ENCODE results near the gene FCN1.

Gene FCN1

GRCh38 chr9:134885679-134886412 lies 31.9 kb downstream of the FCN1 start:
- H3K4me3 ChIP-seq (ENCODE audit: low read depth, low read length): no peak overlapping the region
- TF ChIP-seq, protein P1, sequence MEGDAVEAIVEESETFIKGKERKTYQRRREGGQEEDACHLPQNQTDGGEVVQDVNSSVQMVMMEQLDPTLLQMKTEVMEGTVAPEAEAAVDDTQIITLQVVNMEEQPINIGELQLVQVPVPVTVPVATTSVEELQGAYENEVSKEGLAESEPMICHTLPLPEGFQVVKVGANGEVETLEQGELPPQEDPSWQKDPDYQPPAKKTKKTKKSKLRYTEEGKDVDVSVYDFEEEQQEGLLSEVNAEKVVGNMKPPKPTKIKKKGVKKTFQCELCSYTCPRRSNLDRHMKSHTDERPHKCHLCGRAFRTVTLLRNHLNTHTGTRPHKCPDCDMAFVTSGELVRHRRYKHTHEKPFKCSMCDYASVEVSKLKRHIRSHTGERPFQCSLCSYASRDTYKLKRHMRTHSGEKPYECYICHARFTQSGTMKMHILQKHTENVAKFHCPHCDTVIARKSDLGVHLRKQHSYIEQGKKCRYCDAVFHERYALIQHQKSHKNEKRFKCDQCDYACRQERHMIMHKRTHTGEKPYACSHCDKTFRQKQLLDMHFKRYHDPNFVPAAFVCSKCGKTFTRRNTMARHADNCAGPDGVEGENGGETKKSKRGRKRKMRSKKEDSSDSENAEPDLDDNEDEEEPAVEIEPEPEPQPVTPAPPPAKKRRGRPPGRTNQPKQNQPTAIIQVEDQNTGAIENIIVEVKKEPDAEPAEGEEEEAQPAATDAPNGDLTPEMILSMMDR (IDR thresholded peaks at IDR 0.05; ENCODE audit: low read depth, low read length): no peak

DNA sequence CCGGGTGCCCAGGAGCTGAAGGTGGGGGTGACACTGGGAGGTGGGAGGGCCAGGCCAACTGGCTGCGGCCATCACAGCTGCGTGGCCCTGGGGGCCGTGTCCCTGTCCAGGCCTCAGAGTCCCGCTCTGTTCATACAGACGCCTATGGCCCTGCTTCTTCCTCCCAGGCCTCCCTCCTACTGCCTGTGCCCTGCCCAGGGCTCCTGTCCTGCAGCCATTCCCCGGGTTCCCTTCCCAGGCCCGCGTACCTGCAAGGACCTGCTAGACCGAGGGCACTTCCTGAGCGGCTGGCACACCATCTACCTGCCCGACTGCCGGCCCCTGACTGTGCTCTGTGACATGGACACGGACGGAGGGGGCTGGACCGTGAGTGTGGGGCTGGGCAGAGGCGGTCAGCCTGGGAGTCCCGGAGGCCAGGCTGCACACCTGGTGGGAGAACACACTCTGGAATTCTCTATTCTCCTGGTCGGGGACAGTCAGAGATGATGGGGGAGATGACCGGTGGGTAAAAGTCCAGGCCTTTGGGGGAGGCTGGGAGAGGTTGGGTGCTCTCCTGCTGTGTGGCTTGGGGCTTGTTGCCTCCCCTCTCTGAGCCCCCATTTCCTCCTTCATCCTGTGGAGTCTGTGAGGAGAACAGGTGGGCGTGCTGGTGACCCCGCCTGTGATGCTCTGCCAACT lies 32.6 kb downstream of the FCN1 start:
- TF ChIP-seq, protein P1 (IDR thresholded peaks at IDR 0.05; ENCODE audit: low read depth, low read length): no peak

DNA sequence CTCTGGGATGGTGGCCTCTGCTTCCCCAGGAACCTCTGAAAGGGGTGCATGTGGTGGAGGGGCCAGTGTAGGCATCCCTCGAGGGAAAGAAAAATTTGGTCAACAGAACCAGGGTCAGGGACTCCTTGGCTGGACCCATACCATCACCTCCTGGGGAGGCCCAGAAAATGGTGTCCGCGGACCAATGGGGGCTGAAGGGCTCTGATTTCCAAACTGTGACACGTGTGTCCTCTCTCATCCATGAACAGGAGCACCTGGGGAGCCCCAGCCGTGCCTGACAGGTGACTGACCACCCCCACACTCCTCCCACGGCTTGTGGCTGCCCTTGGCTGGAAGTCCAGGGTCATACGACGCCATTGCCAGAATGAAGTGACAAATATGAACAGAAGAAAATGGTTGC lies 33.2 kb downstream of the FCN1 start:
- TF ChIP-seq, protein P1 (IDR thresholded peaks at IDR 0.05; ENCODE audit: low read depth, low read length): no peak
- H3K4me3 ChIP-seq (ENCODE audit: low read depth, low read length): no peak overlapping the region

More for the DNA sequence above, 32.6 kb downstream of the FCN1 start:
- no peak overlapping the region for H3K4me3 ChIP-seq (ENCODE audit: low read depth, low read length)

DNA sequence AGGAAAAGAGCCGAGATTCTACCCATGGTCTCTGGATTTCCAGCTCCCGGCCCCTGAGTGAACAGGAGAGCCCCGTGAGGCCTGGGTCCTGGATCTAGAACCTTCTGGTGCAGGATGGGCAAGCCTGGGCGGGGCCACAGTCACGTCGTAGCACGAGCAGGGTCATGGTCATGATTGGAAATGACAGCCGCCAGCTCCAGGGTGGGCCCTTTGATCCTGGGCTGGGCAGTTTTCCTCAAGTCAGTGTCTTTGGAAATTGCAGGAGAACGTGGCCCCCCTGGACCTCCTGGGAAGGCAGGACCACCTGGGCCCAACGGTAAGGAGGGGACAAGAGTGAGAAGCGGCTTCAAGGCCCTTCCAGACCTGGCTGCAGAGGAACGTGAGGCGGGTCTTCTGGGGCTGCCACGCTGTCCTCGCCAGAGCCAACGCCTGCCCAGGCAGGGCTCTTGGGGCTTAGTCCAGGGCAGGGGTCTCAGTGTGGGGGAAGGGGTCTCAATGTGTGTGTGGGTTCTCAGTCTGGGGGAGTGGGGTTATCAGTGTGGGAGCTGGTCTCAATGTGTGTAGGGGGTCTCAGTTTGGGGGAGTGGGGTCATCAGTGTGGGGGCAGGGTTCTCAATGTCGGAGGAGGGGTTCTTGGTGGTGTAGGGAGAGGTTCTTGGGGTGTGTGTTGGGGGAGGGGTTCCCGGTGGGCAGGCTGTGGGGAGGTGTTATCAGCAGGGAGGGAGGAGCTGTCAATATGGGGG lies 34.5 kb downstream of the FCN1 start:
- TF ChIP-seq, protein P1 (IDR thresholded peaks at IDR 0.05; ENCODE audit: low read depth, low read length): no peak
- H3K4me3 ChIP-seq (ENCODE audit: low read depth, low read length): no peak overlapping the region

DNA sequence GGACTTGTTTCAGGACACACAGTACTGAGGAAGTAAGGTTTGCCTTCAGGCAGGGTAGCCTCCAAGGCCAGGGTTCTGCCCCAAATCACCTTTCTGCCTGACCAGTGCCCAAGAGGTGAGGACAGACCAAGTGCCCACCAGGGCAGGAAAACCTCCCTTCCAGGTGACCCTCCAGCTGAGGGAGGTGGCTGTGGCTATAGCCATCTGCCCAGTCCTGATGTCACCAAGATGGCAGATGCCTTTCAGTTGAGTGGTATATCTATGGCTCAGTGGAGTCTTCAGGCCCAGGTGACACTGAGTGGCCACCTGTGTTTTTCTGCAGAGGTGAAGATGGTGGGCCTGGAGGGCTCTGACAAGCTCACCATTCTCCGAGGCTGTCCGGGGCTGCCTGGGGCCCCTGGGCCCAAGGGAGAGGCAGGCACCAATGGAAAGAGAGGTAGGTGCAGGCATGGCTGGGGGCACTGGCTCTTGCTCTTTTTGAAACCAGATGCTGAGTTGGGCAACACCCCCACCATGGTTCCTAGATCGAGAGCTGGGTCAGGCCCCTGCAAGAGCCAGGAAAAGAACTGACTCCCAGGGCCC lies 35.4 kb downstream of the FCN1 start:
- TF ChIP-seq, protein P1 (IDR thresholded peaks at IDR 0.05; ENCODE audit: low read depth, low read length): no peak
- no peak overlapping the region for H3K4me3 ChIP-seq (ENCODE audit: low read depth, low read length)

DNA sequence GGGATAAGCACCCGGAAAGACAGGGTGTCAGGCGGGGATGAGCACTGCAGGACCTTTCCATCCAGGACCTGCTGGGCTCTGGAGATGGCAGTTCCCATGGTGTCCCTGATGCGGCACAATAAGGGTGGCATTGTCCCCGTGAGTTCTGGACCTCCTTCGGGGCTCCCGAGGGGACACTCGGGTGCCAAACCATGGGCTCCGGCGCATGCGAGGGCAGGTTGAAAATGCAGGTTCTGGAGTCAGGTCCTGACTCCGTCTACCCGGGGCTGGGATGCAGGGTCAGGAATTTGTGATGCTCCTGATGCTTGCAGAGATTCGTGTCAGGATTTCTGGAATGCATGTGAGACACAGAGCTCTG lies 36.4 kb downstream of the FCN1 start:
- TF ChIP-seq, protein P1 (IDR thresholded peaks at IDR 0.05; ENCODE audit: low read depth, low read length): no peak
- no peak overlapping the region for H3K4me3 ChIP-seq (ENCODE audit: low read depth, low read length)
